HG03457 (cell line): ENCODE results near the gene PKHD1.
"Not testable (repeated sequence)": the region's sequence is repeated elsewhere in the genome, so short reads cannot be mapped to it uniquely, and the experiment has no call there.

Experiments
- ATAC-seq: cut with Tn5 transposase; IDR thresholded peaks from one replicate; pipeline ENCODE4 v1.9.1; 2021; ENCODE audit warnings: moderate number of reproducible peaks; ENCODE audit not compliant: unreplicated experiment

Gene PKHD1

GRCh38 chr6:51868591-51869355 lies 218.6 kb downstream of the PKHD1 start:
- ATAC-seq, result no peak

GRCh38 chr6:51866867-51867266 lies 220.5 kb downstream of the PKHD1 start:
- no peak for ATAC-seq

GRCh38 chr6:51865996-51866395 lies 221.4 kb downstream of the PKHD1 start:
- ATAC-seq, result no peak

- ATAC-seq, result no peak
Observed at GRCh38 chr6:51865176-51865575, 222.2 kb downstream of the PKHD1 start.

GRCh38 chr6:51857134-51857533 lies 230.3 kb downstream of the PKHD1 start:
- ATAC-seq, result no peak

DNA sequence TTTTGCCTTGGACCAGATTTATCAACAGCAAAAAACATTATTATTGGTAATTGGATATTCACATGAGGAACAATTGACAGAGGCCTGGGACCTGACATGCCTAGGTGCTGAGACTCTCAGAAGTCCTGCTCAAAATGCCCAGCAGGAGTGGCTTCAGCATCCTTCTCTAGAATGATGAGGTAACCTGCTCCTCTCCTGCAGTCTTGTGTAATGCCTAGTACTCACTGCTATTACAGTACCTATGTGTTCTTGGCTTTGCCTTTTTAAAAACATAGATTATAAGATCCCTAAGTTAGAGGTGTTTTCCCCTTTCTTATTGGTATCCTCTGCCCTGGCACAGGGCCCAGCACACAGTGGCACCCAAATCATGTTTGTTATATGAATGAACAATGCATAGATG lies 230.9 kb downstream of the PKHD1 start:
- no peak for ATAC-seq

DNA sequence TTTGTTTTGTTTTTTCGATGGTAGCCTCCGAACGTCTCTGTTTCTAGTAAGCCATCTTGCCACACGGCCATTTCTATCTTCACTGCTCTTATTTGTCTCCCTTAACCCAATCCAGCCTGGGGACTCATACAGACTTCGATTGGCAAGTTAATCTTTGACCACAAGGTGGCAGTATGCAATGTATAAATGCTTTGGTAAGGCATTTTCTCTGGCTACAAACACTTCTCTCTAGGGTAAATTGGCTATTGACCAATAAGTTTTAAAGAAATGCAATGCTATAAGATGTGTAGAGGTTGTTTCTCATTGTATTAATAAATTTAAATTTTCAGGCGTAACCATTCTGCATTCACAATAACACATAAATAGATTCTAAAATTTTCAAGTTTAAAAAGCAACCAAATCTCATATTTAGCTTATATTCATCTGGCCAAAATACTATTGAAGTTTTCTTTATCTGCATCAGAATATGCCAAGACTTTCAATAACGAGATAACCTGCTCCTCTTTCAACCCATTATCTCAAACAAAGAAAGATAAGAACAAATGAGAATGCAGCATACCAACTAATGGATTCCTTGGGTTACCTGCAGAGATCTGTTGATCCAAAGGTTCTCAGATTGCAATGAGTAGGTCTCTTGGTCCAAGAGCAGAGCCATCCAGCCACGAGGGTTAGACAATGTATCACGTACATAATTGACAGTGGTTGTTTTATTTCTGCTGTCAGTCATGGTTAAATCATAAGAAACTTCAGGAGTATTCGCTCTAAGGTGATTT lies 231.9 kb downstream of the PKHD1 start:
- ATAC-seq, result no peak

DNA sequence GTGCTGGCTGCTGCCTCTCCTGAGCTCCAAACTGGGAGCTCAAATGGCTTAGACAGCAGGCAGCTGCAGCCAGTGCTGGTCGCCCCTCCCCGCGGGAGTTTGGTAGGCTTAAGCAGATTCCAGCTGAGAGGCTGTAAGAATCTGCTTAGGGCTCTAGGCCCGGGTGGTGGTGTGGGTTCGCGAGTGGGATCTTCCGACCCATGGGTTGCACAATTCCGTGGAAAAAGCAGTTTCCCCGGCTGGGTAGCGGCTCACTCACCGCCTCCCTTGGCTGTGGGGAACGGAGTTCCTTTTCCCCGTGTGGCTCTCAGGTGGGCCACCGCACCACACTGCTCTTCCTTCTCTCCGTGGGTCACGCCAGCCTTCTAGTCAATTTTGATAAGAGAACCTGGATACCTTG lies 232.5 kb downstream of the PKHD1 start:
- ATAC-seq, result no peak

DNA sequence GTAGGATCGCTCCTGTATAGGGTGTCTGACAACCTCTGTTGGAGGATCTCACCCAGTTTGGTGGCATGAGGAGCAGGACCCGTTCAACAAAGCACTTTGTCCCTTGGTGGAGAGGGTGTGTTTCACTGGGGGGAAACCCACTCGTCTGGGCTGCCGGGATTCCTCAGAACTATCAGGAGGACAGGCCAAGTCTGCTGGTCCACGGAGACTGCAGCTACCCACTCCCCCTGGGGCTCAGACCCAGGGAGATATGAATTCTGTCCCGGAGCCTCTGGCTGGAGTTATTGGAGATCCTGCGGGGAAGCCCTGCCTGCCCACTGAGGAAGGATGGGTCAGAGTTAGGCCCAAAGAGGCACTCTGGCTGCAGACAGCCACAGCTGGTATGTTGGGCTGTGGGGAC lies 233.1 kb downstream of the PKHD1 start:
- ATAC-seq, result no peak

DNA sequence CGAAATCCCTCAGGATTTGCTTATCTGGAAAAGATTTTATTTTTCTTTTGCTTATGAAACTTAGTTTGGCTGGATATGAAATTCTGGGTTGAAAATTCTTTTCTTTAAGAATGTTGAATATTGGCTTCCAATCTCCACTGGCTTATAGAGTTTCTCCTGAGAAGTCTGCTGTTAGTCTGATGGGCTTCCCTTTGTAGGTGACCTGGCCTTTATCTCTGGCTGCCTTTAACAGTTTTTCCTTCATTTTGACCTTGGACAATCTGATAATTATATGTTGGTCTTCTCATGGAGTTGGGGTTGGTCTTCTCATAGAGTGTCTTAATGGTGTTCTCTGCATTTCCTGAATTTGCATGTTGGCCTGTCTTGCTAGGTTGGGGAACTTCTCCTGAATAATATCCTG lies 234.3 kb downstream of the PKHD1 start:
- not testable (repeated sequence) for ATAC-seq

GRCh38 chr6:51846531-51846930 lies 240.9 kb downstream of the PKHD1 start:
- ATAC-seq, result no peak

DNA sequence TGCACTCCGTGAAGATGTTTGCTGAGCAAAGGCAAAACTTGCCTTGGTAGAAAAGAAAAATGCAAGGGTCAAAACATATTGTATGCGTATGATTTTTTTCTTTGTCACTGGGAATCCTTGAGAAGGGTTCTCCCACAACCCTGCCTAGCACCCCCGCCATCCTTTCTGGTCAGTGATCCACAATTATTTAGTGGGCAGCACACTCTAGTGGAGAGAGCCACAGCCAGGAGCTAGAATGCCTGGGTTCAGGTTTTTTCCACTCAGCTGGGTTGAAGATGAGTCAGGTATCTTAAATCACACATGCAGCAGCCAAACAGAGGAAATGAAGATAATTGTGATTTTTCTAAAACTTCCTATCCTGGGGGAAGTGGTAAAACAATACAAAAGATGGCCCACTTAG lies 243.1 kb downstream of the PKHD1 start:
- no peak for ATAC-seq

- ATAC-seq, result no peak
Observed at GRCh38 chr6:51843456-51844056, 243.9 kb downstream of the PKHD1 start.

DNA sequence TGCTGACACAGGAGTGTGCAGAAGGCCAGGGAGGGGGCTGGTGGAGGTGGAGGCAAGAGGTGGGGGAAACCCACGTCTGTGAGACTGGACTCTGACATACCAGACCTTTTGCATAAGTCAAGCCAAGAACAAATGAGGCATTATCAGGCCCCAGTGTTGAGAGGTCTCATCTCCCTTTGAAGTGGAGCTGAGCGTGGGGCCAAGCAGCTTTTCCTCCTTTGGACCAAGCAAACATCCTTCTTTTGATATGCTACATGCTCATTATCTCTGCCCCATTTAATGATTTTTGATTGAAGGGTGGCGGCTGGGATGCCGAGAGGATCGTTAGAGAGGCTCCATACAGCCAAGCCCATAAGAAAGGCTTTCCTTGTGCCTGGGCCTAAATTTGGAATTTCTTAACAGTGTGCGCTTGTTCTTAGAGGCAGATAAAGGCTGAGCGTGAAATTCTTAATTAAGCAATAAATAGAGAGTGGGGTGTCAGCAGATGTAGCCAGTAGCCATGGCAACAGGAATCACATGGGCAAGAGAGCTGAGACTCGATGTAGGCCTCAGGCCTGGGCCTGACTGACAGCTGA lies 244.5 kb downstream of the PKHD1 start:
- ATAC-seq, result no peak

DNA sequence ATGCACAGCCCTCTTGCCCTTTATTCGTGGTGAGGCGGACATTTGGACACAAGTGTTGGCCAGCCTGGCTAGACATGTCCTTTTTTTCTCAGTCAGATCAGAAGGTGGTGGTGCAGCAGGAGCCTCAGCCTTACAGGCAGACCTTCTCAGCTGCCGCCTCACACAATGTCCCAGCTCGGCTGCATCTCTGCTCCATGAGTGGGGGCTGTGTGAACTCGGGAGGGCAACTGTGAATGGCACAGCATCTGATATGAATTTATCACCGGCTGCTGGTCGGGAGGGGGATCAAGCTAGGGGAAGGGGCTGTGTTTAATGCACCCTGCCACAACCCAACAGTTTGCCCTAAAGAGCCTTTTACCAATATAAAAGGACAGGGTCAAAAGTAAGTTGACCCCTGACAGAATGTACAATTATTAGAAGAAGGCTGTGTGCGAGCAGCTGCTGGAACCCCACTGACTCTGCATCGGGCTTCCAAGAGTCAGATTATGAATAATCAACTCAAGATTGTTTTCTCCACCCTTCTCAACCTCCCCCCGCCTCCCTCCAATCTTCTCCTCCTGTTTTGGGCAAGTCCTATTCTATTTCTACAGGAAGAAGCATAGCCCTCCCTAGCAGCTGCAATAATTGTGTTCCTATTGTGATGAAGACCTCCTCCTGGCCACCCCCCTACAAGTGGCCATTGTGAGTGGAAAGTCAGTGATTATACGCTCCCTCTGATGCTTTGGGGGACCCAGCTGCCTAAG lies 245.2 kb downstream of the PKHD1 start:
- ATAC-seq, result no peak

GRCh38 chr6:51841626-51842025 lies 245.8 kb downstream of the PKHD1 start:
- no peak for ATAC-seq

DNA sequence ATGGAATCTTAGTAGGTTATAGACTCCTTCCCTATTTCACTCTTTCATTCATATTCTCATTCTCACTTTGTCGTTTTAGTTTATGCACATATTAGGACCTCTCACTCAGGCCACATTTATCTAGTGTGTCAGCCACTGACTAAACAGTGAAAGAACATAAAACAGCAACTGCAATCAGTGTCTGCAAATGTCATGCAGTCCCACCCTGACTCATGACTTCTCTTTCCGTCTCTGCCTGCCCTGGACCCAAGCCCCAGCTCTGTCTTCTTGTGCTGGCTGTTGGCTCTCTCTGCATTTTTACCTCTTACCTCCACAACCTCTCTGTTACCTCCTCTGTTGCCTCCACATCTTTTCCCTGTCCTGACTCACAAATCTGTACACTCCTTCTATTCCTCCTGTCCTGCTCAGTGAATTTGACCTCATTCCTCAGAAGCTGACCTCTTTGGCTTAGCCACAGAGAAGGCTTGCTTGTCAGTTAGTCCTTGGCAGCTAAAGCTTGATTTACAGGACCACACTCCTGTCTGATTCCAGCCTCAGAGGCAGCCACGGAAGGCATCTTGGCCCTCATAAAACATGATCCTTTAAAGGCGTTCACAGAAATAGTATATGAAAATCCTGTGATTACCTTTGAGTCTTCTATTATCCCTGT lies 247.6 kb downstream of the PKHD1 start:
- no peak for ATAC-seq

GRCh38 chr6:51830666-51831065 lies 256.7 kb downstream of the PKHD1 start:
- no peak for ATAC-seq

DNA sequence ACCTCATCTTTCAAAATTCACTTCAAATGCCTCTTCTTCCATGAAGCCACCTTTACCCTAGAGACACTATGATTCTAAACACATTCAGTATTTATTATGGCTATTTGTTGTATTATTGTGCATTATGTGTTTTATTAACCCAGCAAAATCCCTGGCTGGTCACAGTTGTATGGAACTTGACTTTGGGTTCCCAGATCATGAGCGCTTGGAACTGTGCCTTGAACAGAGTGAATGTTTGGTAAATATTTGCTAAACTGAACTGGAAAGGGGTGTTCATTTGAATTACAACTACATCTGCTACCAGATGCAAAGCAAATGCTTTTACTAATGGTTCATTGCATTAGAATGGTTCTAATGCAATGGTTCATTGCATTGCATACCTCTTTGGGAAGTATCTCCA lies 259.8 kb downstream of the PKHD1 start:
- ATAC-seq, result no peak

DNA sequence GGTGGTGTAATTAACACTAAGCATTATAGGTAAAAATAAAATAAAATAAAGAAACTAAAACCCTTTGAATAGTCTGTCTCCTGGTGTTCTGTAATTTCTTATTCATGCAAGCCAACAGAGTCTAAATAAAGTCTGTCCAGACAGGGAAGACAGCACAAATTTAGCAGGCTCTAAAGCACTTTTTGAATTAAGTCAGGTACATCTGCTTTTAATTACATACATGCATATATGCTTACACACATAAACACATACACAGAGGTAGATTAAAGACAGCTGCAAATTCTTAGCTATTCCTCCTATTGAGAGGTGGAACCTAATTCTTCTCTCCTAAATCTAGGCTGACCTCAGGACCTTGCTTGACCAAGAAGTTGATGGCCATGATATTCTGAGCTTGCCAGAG lies 262.5 kb downstream of the PKHD1 start:
- ATAC-seq, result no peak
